Right atrium auricular region (tissue), 2 donors: ENCODE results near the gene SLC51B. TPM values are rescaled to one million over a fixed set of nuclear protein-coding genes. Genes with fewer than 3 reads are reported as not detected.
"Not testable (repeated sequence)": the region's sequence is repeated elsewhere in the genome, so short reads cannot be mapped to it uniquely, and the experiment has no call there.

ENCODE experiments used
- DNase-seq: peaks from one replicate; pipeline ENCODE4 v3.0.0-alpha.2; 2019; ENCODE audit warnings: low spot score
- H3K27ac ChIP-seq, 2 donors: fragments of 200-600 bp; sonication (generic); 1 replicate in 1 of 2; 2 replicates in 1 of 2; pipeline ENCODE4 v1.5.1; 2016 to 2019
- H3K27me3 ChIP-seq, 2 donors: fragments of 200-600 bp; sonication (generic); one replicate each; pipeline versions ENCODE4 v1.5.1 to v1.6.0; 2017 to 2019
- H3K36me3 ChIP-seq: fragments of 200-600 bp; sonication (generic); one replicate; pipeline ENCODE4 v1.5.1; 2016
- H3K4me1 ChIP-seq, 2 donors: fragments of 200-600 bp; sonication (generic); one replicate each; pipeline versions ENCODE4 v1.5.1 to v1.6.0; 2017 to 2019
- H3K4me3 ChIP-seq, 2 donors: fragments of 200-600 bp; sonication (generic); 1 replicate in 1 of 2; 2 replicates in 1 of 2; pipeline ENCODE4 v1.5.1; 2017 to 2019; ENCODE audit warnings: mild to moderate bottlenecking in 1 of 2, moderate library complexity in 1 of 2
- H3K9me3 ChIP-seq, 2 donors: fragments of 200-600 bp; sonication (generic); one replicate each; pipeline ENCODE4 v1.5.1; 2019
- CTCF ChIP-seq, 2 donors: fragments of 200-600 bp; sonication (generic); IDR thresholded peaks; one replicate each; pipeline ENCODE4 v1.5.1; 2019; ENCODE audit warnings: antibody characterized with exemption in 2 of 2
- total RNA-seq, 2 donors: library from RNA; depleted of rRNA; stranded (reverse); fragments of >200 nt; gene quantifications; one replicate each; pipeline ENCODE4 v1.1.0, GENCODE V29; 2016

SLC51B gene
- total RNA-seq, 2 donors from 2014 or later, result not detected

- Histone ChIP-seq H3K36me3 (peaks cover 38% of the 10 kb centered on the region), H3K27ac (no peak overlapping the region), H3K9me3 (no peaks in the 10 kb centered on the region), H3K4me1 (peaks cover 0 to 14% of the 10 kb centered on the region in 2 donors), H3K27me3 (no peaks in the 10 kb centered on the region), H3K4me3 (no peak overlapping the region)
- no peak for DNase-seq
- no peak for TF ChIP-seq CTCF (IDR thresholded peaks at IDR 0.05)
Measured at GRCh38 chr15:65099336-65099735, 54.1 kb downstream of the SLC51B start.

DNA sequence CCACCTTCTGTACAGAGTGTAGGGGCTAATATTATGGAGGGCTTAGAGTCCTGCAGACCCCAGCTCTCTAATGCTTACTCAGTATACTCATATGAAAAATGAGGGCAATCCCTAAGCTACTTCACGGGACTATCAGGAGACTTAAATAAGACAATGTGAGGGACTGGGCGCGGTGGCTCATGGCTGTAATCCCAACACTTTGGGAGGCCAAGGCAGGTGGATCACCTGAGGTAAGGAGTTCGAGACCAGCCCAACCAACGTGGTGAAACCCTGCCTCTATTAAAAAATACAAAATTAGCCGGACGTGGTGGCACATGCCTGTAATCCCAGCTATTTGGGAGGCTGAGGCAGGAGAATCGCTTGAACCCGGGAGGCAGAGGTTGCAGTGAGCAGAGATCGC is 54.6 kb downstream of the SLC51B start:
- H3K4me1 ChIP-seq, DNase-seq, H3K27ac ChIP-seq, H3K4me3 ChIP-seq, H3K27me3 ChIP-seq, H3K9me3 ChIP-seq: not testable (repeated sequence)
- H3K36me3 ChIP-seq, result peaks cover 38% of the 10 kb centered on the region

GRCh38 chr15:65100442-65100841 is 55.3 kb downstream of the SLC51B start:
- Histone ChIP-seq H3K4me3 (no peak overlapping the region), H3K27ac (no peak overlapping the region), H3K36me3 (peaks cover 42% of the 10 kb centered on the region), H3K4me1 (peaks cover 0 to 3% of the 10 kb centered on the region in 2 donors), H3K9me3 (no peaks in the 10 kb centered on the region), H3K27me3 (no peaks in the 10 kb centered on the region)
- no peak for DNase-seq
- no peak for TF ChIP-seq CTCF (IDR thresholded peaks at IDR 0.05)

DNA sequence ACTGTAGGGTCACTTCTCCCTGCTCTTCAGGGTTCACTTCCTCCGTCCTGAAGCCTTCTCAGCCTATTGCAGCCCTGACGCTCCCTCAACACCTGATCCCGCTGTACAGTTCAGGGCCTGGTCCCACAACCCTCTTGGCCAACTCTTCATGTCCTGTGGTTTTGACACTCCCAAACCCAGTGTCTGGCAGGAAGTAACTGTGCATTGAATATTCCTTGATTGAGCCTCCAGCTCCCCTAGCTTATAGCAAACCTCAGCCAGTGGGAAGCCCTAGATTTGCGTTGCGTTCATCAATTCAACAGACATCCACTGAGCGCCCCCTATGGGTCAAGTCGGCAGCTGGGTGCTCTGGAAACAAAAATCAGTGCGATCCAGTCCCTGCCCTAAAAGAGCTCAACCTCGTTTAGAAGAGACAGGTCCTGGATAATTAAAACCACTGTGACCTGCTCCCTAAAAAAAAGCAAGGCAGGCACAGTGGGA is 56.3 kb downstream of the SLC51B start:
- peak; percentile 64 to 82 for TF ChIP-seq CTCF (IDR thresholded peaks at IDR 0.05)
- H3K27ac ChIP-seq, result no peak overlapping the region
- H3K36me3 ChIP-seq, result peaks cover 47% of the 10 kb centered on the region
- no peaks in the 10 kb centered on the region for H3K27me3 ChIP-seq
- no peaks in the 10 kb centered on the region for H3K9me3 ChIP-seq
- peak; percentile 78 for DNase-seq
- H3K4me3 ChIP-seq, result no peak overlapping the region
- H3K4me1 ChIP-seq, result peaks cover 0 to 3% of the 10 kb centered on the region in 2 donors

- Histone ChIP-seq H3K9me3 (no peaks in the 10 kb centered on the region), H3K4me1 (peaks cover 0 to 3% of the 10 kb centered on the region in 2 donors), H3K27ac (no peak overlapping the region), H3K27me3 (no peaks in the 10 kb centered on the region), H3K4me3 (no peak overlapping the region), H3K36me3 (peaks cover 47% of the 10 kb centered on the region)
- no peak for DNase-seq
- TF ChIP-seq CTCF (IDR thresholded peaks at IDR 0.05), result peak in 1 of 2 donors; percentile 2
Measured at GRCh38 chr15:65101891-65102708, 56.9 kb downstream of the SLC51B start.

DNA sequence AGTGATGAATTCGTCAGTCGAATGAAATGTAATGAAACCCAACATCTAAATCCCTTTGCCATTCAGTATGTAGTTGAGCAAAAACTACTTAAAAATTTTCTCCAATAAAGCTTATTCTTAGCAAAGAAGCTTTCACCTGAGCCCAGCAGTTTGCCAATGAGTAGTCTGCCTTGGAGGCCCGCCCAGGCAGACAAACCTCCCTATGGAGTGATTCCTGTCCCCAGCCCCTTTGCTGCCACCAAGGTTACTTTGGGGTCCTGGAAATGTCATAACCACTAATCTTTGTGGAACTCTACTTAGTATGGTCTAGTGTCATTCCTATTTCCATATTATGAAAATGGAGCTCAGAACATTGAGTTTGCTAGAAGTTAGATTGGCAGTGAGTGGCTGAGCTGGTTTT is 57.7 kb downstream of the SLC51B start:
- H3K27ac ChIP-seq, result no peak overlapping the region
- peaks cover 0 to 3% of the 10 kb centered on the region in 2 donors for H3K4me1 ChIP-seq
- H3K36me3 ChIP-seq, result peaks cover 42% of the 10 kb centered on the region
- no peak overlapping the region for H3K4me3 ChIP-seq
- no peak for TF ChIP-seq CTCF (IDR thresholded peaks at IDR 0.05)
- H3K9me3 ChIP-seq, result no peaks in the 10 kb centered on the region
- DNase-seq, result no peak
- no peaks in the 10 kb centered on the region for H3K27me3 ChIP-seq

Other genes starting within 250 kb of the SLC51B start
- under 1 TPM; 0.28 to 0.56 TPM for gene PIF1, start 219.7 kb upstream of the SLC51B start, total RNA-seq
- gene PLEKHO2, start 203.5 kb upstream of the SLC51B start, total RNA-seq, result 10 to 100 TPM in 1 of 2 donors, 1 to 10 TPM in 1; 6.3 to 19.4 TPM
- 1 to 10 TPM in 1 of 2 donors, under 1 TPM in 1; 0.96 to 2.2 TPM for gene ANKDD1A, start 133.5 kb upstream of the SLC51B start, total RNA-seq
- 10 to 100 TPM; 48.8 to 52.8 TPM for gene SPG21, start 55.5 kb upstream of the SLC51B start, total RNA-seq
- 10 to 100 TPM; 24.1 to 25.9 TPM for gene MTFMT, start 15.7 kb upstream of the SLC51B start, total RNA-seq
- 100 to 1,000 TPM in 1 of 2 donors, 10 to 100 TPM in 1; 83.3 to 183 TPM for gene RASL12, start 22.6 kb downstream of the SLC51B start, total RNA-seq
- 1 to 10 TPM; 2.6 to 4.4 TPM for gene KBTBD13, start 31.4 kb downstream of the SLC51B start, total RNA-seq
- gene UBAP1L, start 69.8 kb downstream of the SLC51B start, total RNA-seq, result 1 to 10 TPM in 1 of 2 donors, under 1 TPM in 1; 0.48 to 1.1 TPM
- gene PDCD7, start 88.4 kb downstream of the SLC51B start, total RNA-seq, result 10 to 100 TPM in 1 of 2 donors, 1 to 10 TPM in 1; 8.9 to 13.3 TPM
- 10 to 100 TPM; 28.8 to 39.5 TPM for gene CLPX, start 140.0 kb downstream of the SLC51B start, total RNA-seq
- 10 to 100 TPM in 1 of 2 donors, 1 to 10 TPM in 1; 2.2 to 32.0 TPM for gene CILP, start 166.1 kb downstream of the SLC51B start, total RNA-seq
- 1 to 10 TPM; 5.2 to 5.8 TPM for gene PARP16, start 241.5 kb downstream of the SLC51B start, total RNA-seq